ENCODE results near the gene KRTAP10-3.
"Not testable (repeated sequence)": the region's sequence is repeated elsewhere in the genome, so short reads cannot be mapped to it uniquely, and the experiment has no call there.

The KRTAP10-3 gene

GRCh38 chr21:44558695-44559094 is at the start of gene KRTAP10-3:
KRTAP10-3 (minus strand) TSS chr21:44558795; CDS start chr21:44558715, 80 bp downstream.
- no peak for DNase-seq (ENCODE audit: low read depth, low spot score)

DNA sequence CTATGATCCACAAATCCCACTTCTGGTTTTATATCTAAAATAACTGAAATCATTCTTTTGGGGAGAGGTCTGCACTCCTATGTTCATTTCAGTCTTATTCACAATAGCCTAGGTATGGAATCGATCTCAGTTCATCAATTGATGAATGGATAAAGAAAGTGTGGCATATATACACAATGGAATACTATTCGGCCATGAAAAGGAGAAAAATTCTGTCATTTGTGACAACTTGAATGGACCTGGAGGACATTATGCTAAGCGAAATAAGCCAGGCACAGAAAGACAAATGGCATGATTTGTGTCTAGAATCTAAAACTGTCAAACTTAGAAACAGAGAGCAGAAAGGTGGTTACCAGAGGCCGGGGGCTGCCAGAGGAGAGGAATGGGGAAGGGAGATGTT is 47.9 kb upstream of the KRTAP10-3 start:
- no peak for DNase-seq (ENCODE audit: low read depth, low spot score)

GRCh38 chr21:44603911-44604310 is 45.3 kb upstream of the KRTAP10-3 start:
- no peak for DNase-seq (ENCODE audit: low read depth, low spot score)

DNA sequence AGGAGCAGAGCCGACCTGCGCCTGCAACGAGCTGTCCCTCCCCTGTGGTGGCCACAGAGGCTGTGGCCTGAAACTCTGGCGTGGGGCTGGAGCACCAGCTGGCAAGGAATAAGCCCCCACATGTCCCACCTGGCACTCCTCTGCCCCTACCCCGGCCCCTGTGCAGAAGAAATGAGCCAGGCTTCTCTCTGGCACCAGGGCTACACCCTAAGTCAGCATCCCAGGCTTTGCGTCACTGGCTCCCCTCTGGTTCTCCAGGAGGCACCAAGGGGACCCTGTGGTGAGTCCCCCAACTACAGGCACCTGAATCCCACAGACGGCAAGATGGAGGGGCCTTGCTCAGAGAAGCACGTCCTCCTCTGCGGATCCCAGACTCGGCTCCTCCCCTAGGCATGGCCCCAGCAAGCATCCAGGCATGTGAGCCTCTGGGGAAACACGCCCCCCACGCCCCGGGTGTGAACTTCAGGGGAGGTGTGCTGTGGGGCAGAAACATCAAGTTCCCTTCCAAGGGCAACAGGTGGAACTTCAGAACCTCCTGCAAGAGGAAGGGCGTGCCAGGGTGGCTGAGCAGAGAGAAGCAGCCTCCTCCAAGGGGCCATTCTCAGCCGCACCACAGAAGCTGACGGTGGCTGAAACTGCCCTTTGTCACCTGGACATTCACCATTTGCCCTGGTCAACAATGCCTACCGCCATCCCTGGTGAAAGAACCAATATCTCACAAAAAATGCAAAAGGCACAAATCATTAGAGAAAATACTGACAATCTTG is 44.7 kb upstream of the KRTAP10-3 start:
- DNase-seq (ENCODE audit: low read depth, low spot score): no peak

- DNase-seq (ENCODE audit: low read depth, low spot score): no peak
Measured at GRCh38 chr21:44602463-44602850, 43.9 kb upstream of the KRTAP10-3 start.

DNA sequence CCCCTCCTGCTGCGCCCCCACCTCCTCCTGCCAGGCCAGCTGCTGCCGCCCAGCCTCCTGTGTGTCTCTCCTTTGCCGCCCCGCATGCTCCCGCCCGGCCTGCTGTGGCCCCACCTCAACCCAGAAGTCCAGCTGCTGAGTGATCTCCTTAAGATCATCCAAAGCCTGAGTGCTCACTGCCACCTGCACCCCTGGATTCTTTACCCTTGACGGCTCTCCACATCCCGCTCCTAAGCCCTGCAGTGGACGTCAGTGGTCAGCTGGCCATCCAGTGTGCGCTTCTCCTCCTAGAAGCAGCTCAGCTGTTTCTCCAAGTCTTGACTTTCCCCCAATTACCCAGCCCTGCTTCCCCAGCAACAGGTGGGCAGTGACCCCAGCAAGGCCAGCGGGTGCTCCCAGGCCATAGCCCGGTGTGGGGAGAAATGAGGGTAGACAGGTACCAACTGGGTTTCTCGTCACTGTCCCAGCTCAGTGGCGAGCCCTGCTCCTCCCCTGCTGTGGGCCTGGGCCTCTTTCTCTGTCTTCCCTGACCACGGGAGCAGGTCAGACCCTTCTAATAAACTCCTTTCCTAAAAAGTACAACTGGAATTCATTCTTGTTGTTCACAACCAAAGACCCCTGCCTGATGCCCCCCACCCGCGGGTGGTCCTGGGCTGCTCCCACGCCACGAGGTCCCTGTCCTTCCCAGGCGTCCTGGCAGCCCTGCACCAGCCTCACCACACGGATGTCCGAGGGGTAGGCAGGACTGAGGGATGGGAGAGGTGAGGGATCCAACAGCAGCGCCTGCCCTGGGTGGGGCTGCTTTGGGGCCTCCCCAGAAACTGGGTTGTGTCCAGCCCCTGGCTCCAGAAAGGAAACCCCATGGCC is 43.2 kb upstream of the KRTAP10-3 start:
- no peak for DNase-seq (ENCODE audit: low read depth, low spot score)

- not testable (repeated sequence) for DNase-seq (ENCODE audit: low read depth, low spot score)
Measured at GRCh38 chr21:44601091-44601490, 42.5 kb upstream of the KRTAP10-3 start.

GRCh38 chr21:44600118-44600978 is 41.8 kb upstream of the KRTAP10-3 start, which contains the start of gene KRTAP10-7:
KRTAP10-7 (plus strand) TSS chr21:44600597; CDS start chr21:44600622, 25 bp downstream.
- not testable (repeated sequence) for DNase-seq (ENCODE audit: low read depth, low spot score)

DNA sequence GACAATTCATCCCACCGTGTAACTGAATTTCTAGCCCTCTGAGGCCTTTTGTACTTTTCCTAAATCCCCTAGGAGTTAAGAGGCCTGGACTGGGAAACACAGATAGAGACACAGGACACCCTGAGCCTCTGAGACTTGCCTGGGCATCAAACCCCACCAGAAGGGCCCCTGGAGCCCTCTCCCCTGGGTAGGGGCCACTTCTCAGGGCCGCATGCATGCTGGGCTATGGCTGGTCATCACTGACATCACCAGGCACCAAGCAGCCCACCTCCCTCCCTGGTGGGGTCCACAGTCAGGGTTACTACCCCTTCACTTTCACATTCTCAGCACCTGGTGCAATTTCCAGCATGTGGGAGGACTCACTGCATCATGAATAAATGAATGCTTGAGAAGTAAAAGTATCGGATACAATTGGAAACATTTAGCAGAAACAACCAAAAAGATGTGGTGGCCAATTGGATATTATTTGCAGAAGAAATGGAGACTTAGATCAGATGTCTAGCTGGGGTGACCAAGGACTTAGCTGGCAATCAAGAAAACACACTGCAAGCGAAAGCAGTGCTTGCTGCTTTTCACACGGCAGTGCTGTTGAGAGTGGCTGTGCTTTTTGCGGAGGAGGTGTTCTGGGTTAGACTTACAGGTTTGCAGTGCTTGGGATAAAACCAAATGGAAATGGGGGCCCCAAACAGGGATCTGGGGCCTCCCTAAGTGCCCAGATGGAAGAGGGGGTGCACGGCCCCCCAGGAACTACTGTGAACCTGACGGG is 40.9 kb upstream of the KRTAP10-3 start:
- no peak for DNase-seq (ENCODE audit: low read depth, low spot score)

DNA sequence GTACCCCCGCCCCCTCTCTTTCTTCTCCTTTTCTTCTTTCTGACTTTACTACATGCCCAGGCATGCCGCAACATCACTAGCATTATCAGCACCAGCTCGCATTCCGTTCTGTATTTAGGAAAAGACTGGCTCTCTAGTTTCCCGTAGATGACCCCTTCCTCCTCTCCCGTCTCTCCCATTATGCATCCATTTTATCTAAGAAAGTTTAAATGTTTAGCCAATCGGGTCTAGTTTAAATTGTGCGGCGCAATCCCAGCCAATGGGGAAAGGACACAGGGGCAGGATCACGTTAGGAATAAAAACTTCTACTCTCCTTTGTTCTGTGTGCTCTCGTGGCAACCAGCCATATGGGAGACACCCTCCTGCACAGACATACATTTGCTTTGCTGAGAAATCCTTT is 39.5 kb upstream of the KRTAP10-3 start:
- DNase-seq (ENCODE audit: low read depth, low spot score): no peak

DNA sequence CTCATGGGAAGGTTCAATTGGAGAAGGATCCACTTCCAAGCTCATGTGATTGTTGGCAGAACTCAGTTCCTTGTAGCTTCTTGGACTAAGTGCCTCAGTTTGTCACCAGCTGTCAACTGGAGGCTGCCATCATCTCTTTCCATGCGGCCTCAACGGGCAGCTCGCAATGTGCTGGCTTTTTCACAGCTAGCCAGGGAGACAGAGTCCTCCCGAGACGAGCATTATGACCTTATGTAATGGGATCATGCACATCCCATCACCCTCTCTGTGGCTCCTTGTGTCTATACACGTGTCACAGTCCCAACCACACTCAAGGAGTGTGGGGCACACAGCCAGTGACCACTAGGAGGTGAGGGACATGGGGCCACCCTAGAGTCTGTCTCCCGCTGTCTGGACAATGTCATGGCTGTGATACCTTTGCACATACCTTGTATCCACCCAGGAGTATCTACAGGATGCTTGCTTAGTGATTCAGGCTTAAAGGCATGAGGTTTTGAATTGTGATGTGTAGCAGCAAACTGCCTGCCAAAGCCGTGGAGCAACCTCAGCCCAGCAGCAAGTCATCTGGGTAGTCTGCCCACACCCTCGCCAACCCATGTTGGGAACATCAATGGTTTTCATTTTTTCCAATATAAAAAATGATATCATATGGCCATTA is 37.6 kb upstream of the KRTAP10-3 start:
- DNase-seq (ENCODE audit: low read depth, low spot score): no peak

GRCh38 chr21:44595524-44595923 is 36.9 kb upstream of the KRTAP10-3 start:
- DNase-seq (ENCODE audit: low read depth, low spot score): no peak

DNA sequence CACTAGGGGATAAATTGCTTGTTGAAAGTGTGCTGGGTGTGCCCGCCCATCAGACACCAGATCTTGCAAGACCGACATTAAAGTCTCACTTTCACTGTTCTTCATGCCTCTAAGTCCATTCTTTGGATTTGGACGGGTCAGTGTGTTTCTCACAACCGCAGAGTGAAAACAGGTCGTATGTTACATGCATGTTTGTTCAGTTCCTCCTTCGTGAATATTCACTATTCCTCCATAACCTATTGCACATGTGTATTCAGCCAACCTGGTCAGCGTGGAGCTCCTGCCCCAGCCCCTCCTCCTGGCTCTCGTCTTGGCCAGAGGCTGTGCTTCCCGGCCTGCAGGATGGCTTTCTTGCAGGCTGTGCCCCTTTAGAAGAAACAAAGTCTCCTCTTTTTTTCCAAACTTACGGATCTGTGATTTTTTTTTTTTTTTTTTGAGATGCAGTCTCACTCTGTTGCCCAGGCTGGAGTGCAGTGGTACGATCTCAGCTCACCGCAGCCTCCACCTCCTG is 35.9 kb upstream of the KRTAP10-3 start:
- no peak for DNase-seq (ENCODE audit: low read depth, low spot score)

DNA sequence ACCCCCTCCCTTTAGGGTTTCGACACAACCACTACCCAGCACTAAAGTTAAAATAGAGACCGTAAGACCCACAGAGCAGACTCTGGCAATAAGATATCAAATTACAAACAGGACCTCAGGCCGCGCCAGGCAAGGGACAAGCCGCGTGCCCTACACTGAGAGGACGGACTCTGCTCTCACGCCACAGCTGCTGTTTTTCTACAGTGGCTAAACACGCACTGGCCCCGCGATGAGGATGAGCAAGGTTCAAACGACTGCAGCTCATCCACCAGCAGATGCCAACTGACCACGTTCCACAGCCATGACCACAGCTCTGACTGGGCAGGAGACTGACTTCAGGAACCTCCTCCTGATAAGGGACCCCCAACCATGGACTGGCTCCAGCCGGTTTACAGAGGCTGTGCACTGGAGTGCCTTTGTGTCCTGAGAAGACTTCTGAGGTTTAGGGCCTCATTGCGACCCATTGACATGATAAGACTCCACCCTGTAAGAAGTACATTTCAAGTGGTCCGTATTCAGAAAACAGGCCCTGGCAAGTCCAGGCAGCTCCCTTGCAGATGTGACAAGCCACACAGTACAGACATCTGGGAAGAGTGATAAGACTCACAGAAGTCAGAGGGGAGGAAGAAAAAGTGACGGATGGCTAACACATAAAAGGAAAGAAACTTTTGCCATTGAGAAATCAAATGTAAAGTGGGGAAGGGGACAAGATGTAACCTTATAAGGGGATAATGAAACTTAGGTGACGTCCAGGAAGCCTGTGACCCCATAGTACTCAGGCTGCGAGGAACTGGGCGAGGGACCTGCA is 35.2 kb upstream of the KRTAP10-3 start:
- no peak for DNase-seq (ENCODE audit: low read depth, low spot score)

DNA sequence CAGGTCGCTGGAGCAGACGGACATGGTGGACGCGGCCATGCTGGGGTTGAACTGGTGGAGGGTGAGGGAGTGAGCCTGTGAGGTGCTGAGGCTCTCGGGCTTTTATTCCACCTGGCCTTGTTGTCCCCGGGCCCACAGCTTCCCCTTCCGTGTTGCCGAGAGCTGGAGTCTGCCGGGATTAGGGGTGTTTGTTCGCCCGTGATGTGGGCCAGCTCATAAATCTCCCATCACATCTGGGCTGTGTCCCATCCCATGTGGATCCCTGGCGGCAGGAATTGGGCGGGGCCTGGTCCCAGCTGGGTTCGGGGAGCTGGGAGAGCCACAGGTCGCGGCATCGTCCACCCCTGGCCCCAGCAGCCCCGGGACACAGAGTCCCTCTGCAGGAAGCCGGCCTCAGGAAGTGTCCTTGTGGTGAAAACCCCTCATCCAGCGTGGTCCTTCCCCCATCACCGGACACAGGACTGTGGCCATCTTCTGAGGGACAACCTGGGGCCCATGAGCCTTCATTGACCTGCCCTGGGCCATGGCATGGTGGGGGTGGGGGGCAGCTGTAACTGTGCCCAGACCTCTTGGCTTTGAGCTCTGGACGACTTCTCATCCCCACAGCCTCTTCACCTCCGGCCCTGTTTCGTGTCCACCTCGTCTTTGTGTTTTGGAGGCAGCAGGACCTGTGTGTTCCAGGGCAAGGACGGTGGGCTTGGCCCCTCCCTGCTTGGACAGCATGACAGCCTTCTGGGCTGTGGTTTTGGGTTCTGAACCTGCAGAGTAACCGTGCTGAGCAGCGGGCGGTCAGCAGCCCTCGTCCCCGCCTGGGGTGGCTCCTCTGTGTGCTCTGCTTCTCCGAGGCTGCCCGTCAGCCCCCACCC is 34.1 kb upstream of the KRTAP10-3 start, which contains the start of gene KRTAP10-6:
KRTAP10-6 (minus strand) TSS at position 60 of the 866 bp plus-strand sequence; CDS start at position 39, 21 bp downstream.
- no peak for DNase-seq (ENCODE audit: low read depth, low spot score)

DNA sequence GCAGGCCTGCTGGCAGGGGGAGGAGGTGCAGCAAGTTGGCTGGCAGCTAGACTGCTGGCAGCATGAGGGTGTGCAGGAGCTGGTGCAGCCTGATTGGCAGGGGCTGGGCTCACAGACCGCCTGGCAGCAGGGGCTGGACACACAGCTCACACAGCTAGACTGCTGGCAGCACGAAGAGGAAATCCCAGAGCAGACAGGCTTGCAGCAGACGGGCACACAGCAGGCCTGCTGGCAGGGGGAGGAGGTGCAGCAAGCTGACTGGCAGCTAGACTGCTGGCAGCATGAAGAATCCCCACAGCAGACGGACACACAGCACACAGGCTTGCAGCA is 33.2 kb upstream of the KRTAP10-3 start:
- DNase-seq (ENCODE audit: low read depth, low spot score): not testable (repeated sequence)

DNA sequence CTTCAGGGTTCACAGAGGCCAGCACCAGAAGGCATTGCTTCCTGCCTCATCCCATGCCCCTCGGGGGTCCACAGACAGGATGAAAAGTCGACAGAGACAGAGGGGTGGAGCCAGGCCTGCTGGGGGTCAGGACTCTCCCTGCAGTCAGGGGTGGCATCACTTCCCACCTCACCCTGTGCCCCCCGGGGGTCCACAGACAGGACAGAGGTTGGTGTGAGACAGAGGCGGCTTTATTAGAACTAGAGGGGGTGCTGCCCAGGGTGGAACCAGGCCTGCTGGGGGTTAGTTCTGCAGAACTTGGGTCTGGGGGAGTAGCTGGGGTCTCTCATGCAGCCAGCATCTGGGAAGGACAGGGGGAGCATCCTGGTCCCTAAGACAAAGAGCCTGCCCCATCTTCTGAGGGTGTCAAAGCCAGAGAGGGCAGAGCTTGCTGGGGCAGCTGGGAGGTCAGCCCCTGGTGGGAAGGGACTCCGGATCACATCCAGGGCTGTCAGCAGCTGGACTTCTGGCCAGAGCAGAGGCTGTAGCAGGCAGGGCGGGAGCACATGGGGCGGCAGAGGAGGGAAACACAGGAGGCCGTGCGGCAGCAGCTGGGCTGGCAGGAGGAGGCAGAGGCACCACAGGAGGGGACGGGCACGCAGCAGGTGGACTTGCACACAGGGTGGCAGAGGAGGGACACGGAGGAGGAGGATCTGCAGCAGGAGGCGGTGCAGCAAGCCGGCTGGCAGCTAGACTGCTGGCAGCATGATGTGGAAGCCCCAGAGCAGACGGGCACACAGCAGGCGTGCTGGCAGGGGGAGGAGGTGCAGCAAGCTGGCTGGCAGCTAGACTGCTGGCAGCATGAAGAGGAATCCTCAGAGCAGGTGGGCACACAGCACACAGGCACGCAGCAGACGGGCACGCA is 32.6 kb upstream of the KRTAP10-3 start:
- not testable (repeated sequence) for DNase-seq (ENCODE audit: low read depth, low spot score)

Measured in smooth muscle cell of the brain vasculature (primary cell).